ENCODE results near the gene ALAS2. TPM values are rescaled to one million over a fixed set of nuclear protein-coding genes. Genes with fewer than 3 reads are reported as not detected.
"Not testable (repeated sequence)": the region's sequence is repeated elsewhere in the genome, so short reads cannot be mapped to it uniquely, and the experiment has no call there.

ALAS2 gene
- 0.38 TPM for total RNA-seq
- long read RNA-seq = 0 reads

GRCh38 chrX:55030271-55031205 lies at the start of gene ALAS2:
Gene ALAS2, minus strand, starts transcription at chrX:55030977. Its CDS starts 4,977 bp downstream, at chrX:55026000.
- TF ChIP-seq CTCF (IDR thresholded peaks at IDR 0.05; ENCODE audit: borderline replicate concordance) = no peak
- no peak within 1 kb of the TSS for H3K4me3 ChIP-seq
- no peak for DNase-seq
- H3K9me3 ChIP-seq (replicated peaks) = no peaks in the 10 kb centered on the region
- H3K27me3 ChIP-seq (ENCODE audit: low read depth) = no peaks in the 10 kb centered on the region
- no peaks in the 10 kb centered on the region for H3K4me1 ChIP-seq
- no peaks in the 10 kb centered on the region for H3K36me3 ChIP-seq
- intact Hi-C loops (cut with micrococcal nuclease) = no loop called here
- no peak within 1 kb of the TSS for H3K27ac ChIP-seq (replicated peaks)

- Histone ChIP-seq H3K9me3 (replicated peaks) (no peaks in the 10 kb centered on the region), H3K4me3 (no peak within 1 kb of the TSS), H3K4me1 (no peaks in the 10 kb centered on the region), H3K36me3 (no peaks in the 10 kb centered on the region), H3K27me3 (ENCODE audit: low read depth) (no peaks in the 10 kb centered on the region), H3K27ac (replicated peaks) (no peak within 1 kb of the TSS)
- intact Hi-C loops (cut with micrococcal nuclease) = no loop called here
- no peak for TF ChIP-seq CTCF (IDR thresholded peaks at IDR 0.05; ENCODE audit: borderline replicate concordance)
- no peak for DNase-seq
Measured at GRCh38 chrX:55074851-55075467, 44.2 kb upstream of the ALAS2 start, which contains the start of gene PAGE2B. Gene PAGE2B, plus strand, starts transcription at chrX:55075030. Its CDS starts 1,012 bp downstream, at chrX:55076042.

- no peaks in the 10 kb centered on the region for H3K9me3 ChIP-seq (replicated peaks)
- no peaks in the 10 kb centered on the region for H3K27me3 ChIP-seq (ENCODE audit: low read depth)
- H3K36me3 ChIP-seq = no peaks in the 10 kb centered on the region
- no peaks in the 10 kb centered on the region for H3K4me1 ChIP-seq
- H3K27ac ChIP-seq (replicated peaks) = no peak overlapping the region
- intact Hi-C loops (cut with micrococcal nuclease) = no loop called here
- DNase-seq = no peak
- TF ChIP-seq CTCF (IDR thresholded peaks at IDR 0.05; ENCODE audit: borderline replicate concordance) = no peak
- no peak overlapping the region for H3K4me3 ChIP-seq
Measured at GRCh38 chrX:55072286-55072685, 41.5 kb upstream of the ALAS2 start.

GRCh38 chrX:55067180-55067579 lies 36.4 kb upstream of the ALAS2 start:
- DNase-seq; H3K9me3 ChIP-seq (replicated peaks); H3K27ac ChIP-seq (replicated peaks); H3K27me3 ChIP-seq (ENCODE audit: low read depth); H3K4me3 ChIP-seq; intact Hi-C loops (cut with micrococcal nuclease); H3K4me1 ChIP-seq; H3K36me3 ChIP-seq: not testable (repeated sequence)

GRCh38 chrX:55057675-55058249 lies 27.0 kb upstream of the ALAS2 start:
- Histone ChIP-seq H3K27me3 (ENCODE audit: low read depth) (no peaks in the 10 kb centered on the region), H3K4me1 (no peaks in the 10 kb centered on the region), H3K27ac (replicated peaks) (no peak overlapping the region), H3K9me3 (replicated peaks) (no peaks in the 10 kb centered on the region), H3K36me3 (no peaks in the 10 kb centered on the region), H3K4me3 (peak overlapping the region; percentile 36)
- DNase-seq = no peak
- TF ChIP-seq CTCF (IDR thresholded peaks at IDR 0.05; ENCODE audit: borderline replicate concordance) = peak; percentile 79
- intact Hi-C loops (cut with micrococcal nuclease) = loop anchor here (10.0 kb wide), 1 partner anchor 163 kb away; no protein-coding TSS in a partner anchor

Measured in left ventricle myocardium inferior (tissue), 1 donor.